Activated CD4-positive, alpha-beta T cell treated with anti-CD3 and anti-CD28 coated beads, Interleukin-2, amount 10 ng/mL, durations not matched to agents 24 days and 14 days (primary cell): Measurements from ENCODE around the gene GRID1. TPM values are rescaled to one million over a fixed set of nuclear protein-coding genes. Genes with fewer than 3 reads are reported as not detected.
"Not testable (repeated sequence)": the region's sequence is repeated elsewhere in the genome, so short reads cannot be mapped to it uniquely, and the experiment has no call there.

Experiments
- DNase-seq: peaks from one replicate; pipeline ENCODE4 v3.0.0; 2022
- H3K27ac Mint-ChIP-seq: one replicate; pipeline ENCODE4 v1.8.0; 2022; ENCODE audit warnings: mild to moderate bottlenecking, mixed read lengths
- H3K27me3 Mint-ChIP-seq: one replicate; pipeline ENCODE4 v1.8.0; 2022; ENCODE audit warnings: mixed read lengths
- H3K36me3 Mint-ChIP-seq: one replicate; pipeline ENCODE4 v1.8.0; 2022; ENCODE audit warnings: low read depth, mild to moderate bottlenecking, mixed read lengths
- H3K4me1 Mint-ChIP-seq: one replicate; pipeline ENCODE4 v1.8.0; 2021; ENCODE audit warnings: mixed read lengths
- H3K4me3 Mint-ChIP-seq: one replicate; pipeline ENCODE4 v1.8.0; 2022; ENCODE audit warnings: mild to moderate bottlenecking, moderate library complexity, mixed read lengths
- H3K9me3 Mint-ChIP-seq: one replicate; pipeline ENCODE4 v1.8.0; 2021; ENCODE audit warnings: mixed read lengths
- intact Hi-C: fragments of 100-400 bp; cut with micrococcal nuclease; formaldehyde crosslinking; loops from one replicate; pipeline ENCODE4 v1.15.1; 2023
- total RNA-seq: library from RNA; stranded (reverse); gene quantifications from 2 replicates; pipeline ENCODE4 v1.2.3, GENCODE V29; 2022

The GRID1 gene
- total RNA-seq, 1 donor from 2014 or later = not detected

- DNase-seq, H3K27ac Mint-ChIP-seq, H3K4me1 Mint-ChIP-seq: not testable (repeated sequence)
Measured at GRCh38 chr10:86107611-86108310, 258.8 kb downstream of the GRID1 start.

GRCh38 chr10:86107131-86107530 lies 259.5 kb downstream of the GRID1 start:
- Mint-ChIP-seq H3K4me3 (no peak overlapping the region), H3K27me3 (no peaks in the 10 kb centered on the region), H3K9me3 (no peaks in the 10 kb centered on the region), H3K27ac (no peak overlapping the region), H3K4me1 (no peaks in the 10 kb centered on the region), H3K36me3 (no peaks in the 10 kb centered on the region)
- intact Hi-C loops = no loop called here
- DNase-seq = no peak

More at GRCh38 chr10:86107611-86108310, 258.8 kb downstream of the GRID1 start:
- intact Hi-C loops, H3K27me3 Mint-ChIP-seq, H3K9me3 Mint-ChIP-seq, H3K4me3 Mint-ChIP-seq, H3K36me3 Mint-ChIP-seq: not testable (repeated sequence)

- H3K4me3 Mint-ChIP-seq = no peak overlapping the region
- H3K27me3 Mint-ChIP-seq = peaks cover 3% of the 10 kb centered on the region
- no peak for DNase-seq
- H3K9me3 Mint-ChIP-seq = no peaks in the 10 kb centered on the region
- no peak overlapping the region for H3K27ac Mint-ChIP-seq
- H3K36me3 Mint-ChIP-seq = no peaks in the 10 kb centered on the region
- intact Hi-C loops = no loop called here
- no peaks in the 10 kb centered on the region for H3K4me1 Mint-ChIP-seq
Measured at GRCh38 chr10:86106616-86107015, 260.0 kb downstream of the GRID1 start.

- Mint-ChIP-seq H3K9me3 (no peaks in the 10 kb centered on the region), H3K36me3 (no peaks in the 10 kb centered on the region), H3K27ac (no peak overlapping the region), H3K27me3 (peaks cover 3% of the 10 kb centered on the region), H3K4me3 (no peak overlapping the region), H3K4me1 (no peaks in the 10 kb centered on the region)
- no peak for DNase-seq
- intact Hi-C loops = no loop called here
Measured at GRCh38 chr10:86105640-86106039, 261.0 kb downstream of the GRID1 start.

GRCh38 chr10:86105181-86105580 lies 261.4 kb downstream of the GRID1 start:
- H3K9me3 Mint-ChIP-seq = no peaks in the 10 kb centered on the region
- DNase-seq = no peak

GRCh38 chr10:86104611-86105145 lies 261.9 kb downstream of the GRID1 start:
- H3K27me3 Mint-ChIP-seq = peaks cover 3% of the 10 kb centered on the region
- H3K36me3 Mint-ChIP-seq = no peaks in the 10 kb centered on the region

More at GRCh38 chr10:86105181-86105580, 261.4 kb downstream of the GRID1 start:
- Mint-ChIP-seq H3K36me3 (no peaks in the 10 kb centered on the region), H3K4me3 (no peak overlapping the region), H3K4me1 (no peaks in the 10 kb centered on the region), H3K27ac (no peak overlapping the region), H3K27me3 (peaks cover 3% of the 10 kb centered on the region)
- intact Hi-C loops = no loop called here

GRCh38 chr10:86104156-86104555 lies 262.4 kb downstream of the GRID1 start:
- no peak for DNase-seq
- intact Hi-C loops = no loop called here
- no peaks in the 10 kb centered on the region for H3K9me3 Mint-ChIP-seq
- H3K36me3 Mint-ChIP-seq = no peaks in the 10 kb centered on the region
- no peaks in the 10 kb centered on the region for H3K4me1 Mint-ChIP-seq
- no peak overlapping the region for H3K4me3 Mint-ChIP-seq
- H3K27ac Mint-ChIP-seq = no peak overlapping the region
- peaks cover 3% of the 10 kb centered on the region for H3K27me3 Mint-ChIP-seq

More at GRCh38 chr10:86104611-86105145, 261.9 kb downstream of the GRID1 start:
- intact Hi-C loops = no loop called here
- H3K4me3 Mint-ChIP-seq = no peak overlapping the region
- no peak for DNase-seq
- no peak overlapping the region for H3K27ac Mint-ChIP-seq
- H3K9me3 Mint-ChIP-seq = no peaks in the 10 kb centered on the region
- H3K4me1 Mint-ChIP-seq = no peaks in the 10 kb centered on the region

GRCh38 chr10:86103391-86104101 lies 263.0 kb downstream of the GRID1 start:
- H3K4me3 Mint-ChIP-seq = no peak overlapping the region
- no peak for DNase-seq
- intact Hi-C loops = no loop called here
- H3K27ac Mint-ChIP-seq = no peak overlapping the region
- H3K27me3 Mint-ChIP-seq = peaks cover 3% of the 10 kb centered on the region
- H3K36me3 Mint-ChIP-seq = no peaks in the 10 kb centered on the region
- H3K9me3 Mint-ChIP-seq = no peaks in the 10 kb centered on the region
- no peaks in the 10 kb centered on the region for H3K4me1 Mint-ChIP-seq

- Mint-ChIP-seq H3K4me3 (no peak overlapping the region), H3K27ac (no peak overlapping the region), H3K27me3 (peaks cover 5% of the 10 kb centered on the region), H3K4me1 (no peaks in the 10 kb centered on the region), H3K9me3 (no peaks in the 10 kb centered on the region), H3K36me3 (no peaks in the 10 kb centered on the region)
- intact Hi-C loops = no loop called here
- no peak for DNase-seq
Measured at GRCh38 chr10:86102451-86102850, 264.1 kb downstream of the GRID1 start.

GRCh38 chr10:86102031-86102430 lies 264.6 kb downstream of the GRID1 start:
- no peak for DNase-seq
- intact Hi-C loops = no loop called here

GRCh38 chr10:86100581-86101061 lies 266.0 kb downstream of the GRID1 start:
- intact Hi-C loops = loop anchor here (2.0 kb wide), 1 partner anchor 276 kb away; no protein-coding TSS in a partner anchor
- Mint-ChIP-seq H3K27me3 (peaks cover 7% of the 10 kb centered on the region), H3K27ac (no peak overlapping the region), H3K4me3 (no peak overlapping the region), H3K9me3 (no peaks in the 10 kb centered on the region), H3K36me3 (no peaks in the 10 kb centered on the region), H3K4me1 (no peaks in the 10 kb centered on the region)
- DNase-seq = peak; percentile 61

More at GRCh38 chr10:86102031-86102430, 264.6 kb downstream of the GRID1 start:
- no peaks in the 10 kb centered on the region for H3K4me1 Mint-ChIP-seq
- H3K27me3 Mint-ChIP-seq = peaks cover 7% of the 10 kb centered on the region
- H3K27ac Mint-ChIP-seq = no peak overlapping the region
- no peaks in the 10 kb centered on the region for H3K9me3 Mint-ChIP-seq
- no peak overlapping the region for H3K4me3 Mint-ChIP-seq
- H3K36me3 Mint-ChIP-seq = no peaks in the 10 kb centered on the region

- DNase-seq = no peak
- Mint-ChIP-seq H3K9me3 (no peaks in the 10 kb centered on the region), H3K4me1 (no peaks in the 10 kb centered on the region), H3K36me3 (no peaks in the 10 kb centered on the region), H3K27me3 (peaks cover 12% of the 10 kb centered on the region), H3K27ac (no peak overlapping the region), H3K4me3 (no peak overlapping the region)
- intact Hi-C loops = loop anchor here (2.0 kb wide), 1 partner anchor 277 kb away; no protein-coding TSS in a partner anchor
Measured at GRCh38 chr10:86099542-86100334, 266.9 kb downstream of the GRID1 start.

GRCh38 chr10:86098187-86098881 lies 268.3 kb downstream of the GRID1 start:
- H3K9me3 Mint-ChIP-seq = no peaks in the 10 kb centered on the region

More at GRCh38 chr10:86098187-86098881, 268.3 kb downstream of the GRID1 start:
- Mint-ChIP-seq H3K36me3 (no peaks in the 10 kb centered on the region), H3K27me3 (peaks cover 12% of the 10 kb centered on the region), H3K4me1 (no peaks in the 10 kb centered on the region), H3K4me3 (no peak overlapping the region), H3K27ac (no peak overlapping the region)
- intact Hi-C loops = no loop called here
- no peak for DNase-seq
